Medulla oblongata (tissue), 1 donor: ENCODE measurements around the gene ISOC2.
"Not testable (repeated sequence)": the region's sequence is repeated elsewhere in the genome, so short reads cannot be mapped to it uniquely, and the experiment has no call there.

ENCODE experiments used
- DNase-seq: peaks from one replicate; pipeline ENCODE4 v3.0.0-alpha.2; 2015; ENCODE audit errors: extremely low spot score

ISOC2 gene

GRCh38 chr19:55442372-55442961 is 19.0 kb downstream of the ISOC2 start:
- no peak for DNase-seq

GRCh38 chr19:55441692-55442321 is 19.6 kb downstream of the ISOC2 start:
- no peak for DNase-seq

- no peak for DNase-seq
Observed at GRCh38 chr19:55441319-55441691, 20.1 kb downstream of the ISOC2 start.

- no peak for DNase-seq
Observed at GRCh38 chr19:55440411-55441105, 20.9 kb downstream of the ISOC2 start.

GRCh38 chr19:55439052-55439451 is 22.4 kb downstream of the ISOC2 start:
- DNase-seq: no peak

GRCh38 chr19:55437410-55437809 is 24.0 kb downstream of the ISOC2 start:
- peak; percentile 17 for DNase-seq

- no peak for DNase-seq
Observed at GRCh38 chr19:55436847-55437246, 24.6 kb downstream of the ISOC2 start.

GRCh38 chr19:55435020-55435419 is 26.4 kb downstream of the ISOC2 start:
- DNase-seq: no peak

- no peak for DNase-seq
Observed at GRCh38 chr19:55434356-55434919, 27.0 kb downstream of the ISOC2 start.

GRCh38 chr19:55433292-55433691 is 28.1 kb downstream of the ISOC2 start:
- DNase-seq: no peak

- peak; percentile 1 for DNase-seq
Observed at GRCh38 chr19:55432241-55432959, 29.0 kb downstream of the ISOC2 start.

GRCh38 chr19:55431183-55431582 is 30.3 kb downstream of the ISOC2 start:
- DNase-seq: no peak

GRCh38 chr19:55426042-55426441 is 35.4 kb downstream of the ISOC2 start:
- peak; percentile 96 for DNase-seq

GRCh38 chr19:55424518-55424917 is 36.9 kb downstream of the ISOC2 start:
- DNase-seq: no peak

- DNase-seq: no peak
Observed at GRCh38 chr19:55423225-55424005, 38.0 kb downstream of the ISOC2 start.

GRCh38 chr19:55421281-55421680 is 40.2 kb downstream of the ISOC2 start:
- not testable (repeated sequence) for DNase-seq

GRCh38 chr19:55419624-55420236 is 41.7 kb downstream of the ISOC2 start:
- no peak for DNase-seq

GRCh38 chr19:55419103-55419502 is 42.3 kb downstream of the ISOC2 start:
- DNase-seq: no peak

GRCh38 chr19:55418185-55418584 is 43.3 kb downstream of the ISOC2 start:
- DNase-seq: peak; percentile 87

- DNase-seq: no peak
Observed at GRCh38 chr19:55410168-55410567, 51.3 kb downstream of the ISOC2 start.

- not testable (repeated sequence) for DNase-seq
Observed at GRCh38 chr19:55409179-55409578, 52.3 kb downstream of the ISOC2 start.
